CD4-positive, alpha-beta T cell treated with Interleukin-21 for 1 hour (primary cell): ENCODE results near the gene MGAT5B.

Experiments
- DNase-seq: peaks from one replicate; pipeline ENCODE4 v3.0.0-alpha.2; 2020

MGAT5B gene

GRCh38 chr17:76909971-76910760, 42.0 kb downstream of the MGAT5B start:
- peak; percentile 21 for DNase-seq

- no peak for DNase-seq
Observed at GRCh38 chr17:76911299-76912017, 43.3 kb downstream of the MGAT5B start.

DNA sequence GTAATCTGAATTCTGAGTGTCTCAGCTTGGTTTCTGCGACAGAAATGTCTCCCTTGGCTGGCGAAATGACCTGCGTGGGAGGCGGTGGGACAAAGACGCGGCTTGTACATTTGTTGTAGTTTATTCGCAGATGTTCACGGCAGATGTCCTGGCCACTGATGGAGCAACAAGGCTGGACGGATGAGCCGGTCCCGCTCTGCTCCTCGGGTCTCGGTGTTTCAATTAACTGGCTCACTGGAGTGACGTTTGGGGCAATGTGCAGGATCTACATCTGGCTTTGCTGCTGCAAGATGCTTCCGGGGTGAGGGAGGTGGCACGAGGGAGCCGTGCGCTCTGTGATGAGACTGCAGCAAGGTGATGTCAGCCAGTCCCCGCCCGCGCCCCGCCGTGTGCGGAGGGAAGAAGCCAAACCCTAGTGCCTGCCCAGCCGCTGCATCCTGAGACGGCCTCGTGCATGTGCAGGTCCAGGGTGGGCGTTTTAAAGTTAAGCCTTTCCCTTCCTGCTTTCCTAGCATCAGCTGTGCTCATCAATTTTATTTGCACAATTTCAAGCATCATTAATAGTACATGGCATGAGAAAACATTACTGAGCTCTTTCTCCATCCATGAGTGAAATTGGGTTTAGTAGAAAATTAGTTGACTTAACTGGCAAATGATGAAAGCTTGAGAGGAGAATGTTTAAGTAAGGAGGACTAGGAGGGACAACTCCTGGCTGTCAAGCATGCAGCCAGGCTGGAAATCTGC, 44.4 kb downstream of the MGAT5B start:
- DNase-seq: no peak

- no peak for DNase-seq
Observed at GRCh38 chr17:76914937-76915336, 46.7 kb downstream of the MGAT5B start.

- no peak for DNase-seq
Observed at GRCh38 chr17:76915840-76916510, 47.8 kb downstream of the MGAT5B start.

DNA sequence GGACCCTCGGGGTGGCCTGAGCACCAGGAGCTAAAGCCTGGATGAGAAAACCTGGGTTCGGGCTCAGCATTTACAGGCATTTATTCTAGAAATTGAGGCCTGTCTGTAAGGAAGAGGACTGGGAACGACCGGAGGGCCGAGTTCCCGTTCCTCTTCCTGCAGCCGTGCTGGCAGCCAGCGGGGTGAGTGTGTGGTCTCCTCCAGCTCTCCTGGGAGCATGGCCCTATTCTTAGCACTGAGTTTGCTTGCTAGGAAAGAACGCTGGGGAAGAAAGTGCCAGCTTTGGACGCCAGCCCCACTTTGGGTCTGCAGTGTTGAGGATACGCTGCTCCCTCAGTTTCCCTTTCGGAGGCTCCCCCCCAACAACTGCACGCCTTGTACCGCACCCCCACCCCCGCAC, 49.6 kb downstream of the MGAT5B start:
- no peak for DNase-seq

DNA sequence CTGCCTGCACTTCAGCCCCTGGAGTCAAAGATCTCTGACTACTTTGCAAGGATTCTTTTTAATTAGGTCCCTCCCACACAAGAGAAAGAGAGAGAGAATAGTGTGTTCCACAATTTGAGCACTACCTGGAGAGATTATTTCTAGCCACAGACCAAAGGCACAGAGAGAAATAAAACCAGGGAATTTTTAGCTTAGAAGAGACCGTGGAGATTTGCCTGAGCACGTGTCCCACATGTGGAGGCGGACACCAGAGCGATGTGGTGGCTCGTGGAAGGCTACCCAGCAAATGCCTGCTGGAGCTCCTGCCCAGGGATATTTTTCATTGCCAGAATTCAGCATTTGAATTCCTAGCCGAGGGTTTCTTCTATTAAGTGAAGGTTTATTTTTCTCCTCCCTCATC, 50.6 kb downstream of the MGAT5B start:
- no peak for DNase-seq

- DNase-seq: no peak
Observed at GRCh38 chr17:76920364-76921139, 52.3 kb downstream of the MGAT5B start.

DNA sequence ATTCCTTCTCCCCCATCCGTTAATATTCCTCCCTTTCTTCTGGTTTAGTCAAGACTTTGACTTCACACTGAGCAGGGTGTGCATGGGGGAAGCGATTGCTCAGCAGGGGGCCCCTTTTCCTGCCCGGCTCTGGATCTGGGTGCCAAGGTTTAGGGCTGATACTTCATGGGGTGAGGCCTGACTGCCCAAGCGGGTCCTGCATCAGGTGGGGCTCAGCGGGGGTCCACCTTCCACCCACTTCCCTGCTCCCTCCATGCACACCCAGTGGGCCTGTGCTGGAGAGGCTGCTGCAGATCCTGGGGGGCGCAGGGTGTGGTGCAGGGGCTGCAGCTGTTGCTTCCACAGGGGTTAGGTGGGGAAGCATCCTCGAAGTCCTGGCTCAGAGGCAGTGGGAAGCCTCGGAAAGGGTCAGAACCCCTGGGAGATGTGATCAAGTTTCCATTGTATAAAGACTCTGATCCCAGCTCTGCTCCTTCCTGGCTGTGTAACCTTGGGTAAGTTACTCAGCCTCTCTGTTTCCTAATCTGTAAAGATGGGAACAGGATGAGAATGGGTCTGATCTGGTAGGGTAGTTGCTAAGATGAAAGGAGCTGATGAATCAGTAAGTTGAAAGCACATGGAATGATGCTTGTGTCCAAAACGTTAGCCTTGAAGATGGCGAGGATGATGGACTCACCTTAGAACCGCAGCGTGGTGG, 53.3 kb downstream of the MGAT5B start:
- DNase-seq: no peak

- no peak for DNase-seq
Observed at GRCh38 chr17:76922084-76922483, 53.9 kb downstream of the MGAT5B start.

- no peak for DNase-seq
Observed at GRCh38 chr17:76922967-76923366, 54.8 kb downstream of the MGAT5B start.

DNA sequence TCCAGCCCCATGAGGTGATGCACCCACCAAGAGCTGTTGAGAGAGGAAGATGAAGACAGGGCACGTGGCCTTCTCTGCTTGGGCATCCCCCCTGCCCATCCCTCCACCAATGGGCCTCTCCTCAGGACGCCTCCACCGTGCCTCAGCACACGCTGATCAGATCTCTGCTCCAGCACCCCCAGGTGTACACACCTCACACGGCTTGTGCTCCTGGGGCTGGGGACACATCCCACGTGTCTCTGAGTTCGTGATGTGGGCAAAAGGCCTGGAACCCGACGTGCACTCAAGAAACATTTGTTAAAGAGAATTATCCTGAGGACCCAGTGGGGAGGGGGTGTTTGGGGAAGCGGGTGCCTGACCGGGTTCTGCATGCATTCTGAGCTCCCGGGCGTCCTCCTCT, 55.3 kb downstream of the MGAT5B start:
- DNase-seq: no peak

DNA sequence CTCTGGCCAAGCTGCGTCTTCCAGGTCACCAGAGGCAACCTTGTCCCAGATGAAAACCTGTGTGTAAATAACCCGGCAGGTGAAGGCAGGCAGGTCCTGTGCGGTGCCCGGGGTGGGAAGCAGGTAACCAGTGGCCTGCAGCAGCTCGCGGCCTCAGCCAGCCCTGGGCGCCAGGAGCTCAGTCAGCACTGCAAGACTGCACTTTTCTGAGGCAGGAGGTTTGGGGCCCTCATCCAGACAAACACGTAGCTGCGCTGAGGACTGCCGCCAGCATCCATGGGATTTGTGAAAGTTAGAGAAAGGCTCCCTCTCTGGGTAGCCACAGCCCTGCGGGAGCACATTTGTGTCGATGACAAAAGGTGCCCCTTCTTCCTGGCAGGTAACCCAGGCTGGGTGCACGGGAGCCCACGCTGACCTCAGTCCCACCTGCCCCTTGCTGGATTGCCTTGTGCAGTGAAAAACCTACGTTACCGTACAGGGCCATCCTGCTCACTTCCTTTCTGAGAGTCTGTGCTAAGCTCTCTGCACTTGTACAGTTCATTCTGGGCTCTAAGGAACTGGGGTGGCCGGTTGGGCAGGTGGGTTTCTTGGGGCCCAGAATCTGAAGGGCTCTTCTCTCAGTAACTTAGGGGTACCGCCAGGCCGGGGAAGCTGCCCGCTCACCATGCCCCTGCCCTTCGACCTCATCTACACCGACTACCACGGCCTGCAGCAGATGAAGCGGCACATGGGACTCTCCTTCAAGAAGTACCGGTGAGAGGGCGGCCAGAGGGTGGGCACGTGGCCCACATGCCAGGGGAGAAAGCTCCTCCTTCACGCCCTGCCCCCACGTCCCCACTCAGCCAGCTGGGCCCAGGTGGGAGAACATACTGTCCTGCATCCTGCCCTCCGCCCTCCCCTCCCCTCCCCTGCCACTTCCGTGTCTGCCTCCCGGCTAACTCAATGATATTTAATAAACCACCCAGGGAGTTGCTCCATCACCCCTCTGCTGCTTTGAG, 56.4 kb downstream of the MGAT5B start:
- no peak for DNase-seq

GRCh38 chr17:76925441-76925891, 57.3 kb downstream of the MGAT5B start:
- no peak for DNase-seq

DNA sequence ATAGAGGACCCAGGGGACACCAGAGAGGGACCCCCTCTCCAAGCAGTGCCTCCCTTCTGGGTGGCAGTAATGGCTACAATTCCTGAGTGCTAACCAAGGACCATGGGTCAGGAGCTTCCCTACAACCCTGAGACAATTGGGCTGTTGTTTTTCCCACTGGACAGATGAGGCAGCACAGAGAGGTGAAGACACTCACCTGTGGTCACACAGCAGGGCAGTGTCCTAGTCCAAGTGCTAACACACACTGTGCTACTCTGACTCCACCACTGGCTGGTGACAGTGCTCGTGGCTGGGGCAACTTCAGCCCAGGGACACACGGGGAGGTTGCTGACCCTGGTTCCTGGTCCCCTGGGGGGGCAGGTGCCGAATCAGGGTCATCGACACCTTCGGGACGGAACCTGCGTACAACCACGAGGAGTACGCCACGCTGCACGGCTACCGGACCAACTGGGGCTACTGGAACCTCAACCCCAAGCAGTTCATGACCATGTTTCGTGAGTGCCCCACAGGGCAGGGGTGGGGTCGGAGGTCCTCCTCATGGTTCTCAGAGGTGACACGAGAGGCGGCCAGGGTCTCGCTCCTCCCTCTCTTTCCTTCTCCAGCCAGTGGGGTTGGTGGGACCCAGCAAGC, 58.1 kb downstream of the MGAT5B start:
- no peak for DNase-seq

DNA sequence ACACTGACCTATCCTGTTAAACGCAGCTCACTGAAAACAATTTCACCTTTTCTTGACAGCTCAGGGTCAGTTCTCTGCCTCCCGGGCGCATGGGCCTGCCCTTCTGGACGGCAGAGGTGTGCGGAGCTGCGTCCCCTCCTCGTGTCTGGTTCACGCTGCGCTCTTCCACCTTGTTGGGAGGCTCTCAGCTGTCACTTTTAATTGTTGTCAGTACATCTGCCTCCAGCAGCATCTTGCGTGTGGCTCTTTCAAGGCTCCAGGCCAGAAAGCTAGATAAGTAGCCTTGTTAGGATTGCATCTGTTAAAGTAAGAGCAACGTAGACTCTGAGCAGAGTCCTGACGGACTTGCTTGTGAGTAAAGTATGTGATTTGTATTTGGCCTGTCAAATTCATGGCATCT, 59.4 kb downstream of the MGAT5B start:
- no peak for DNase-seq

DNA sequence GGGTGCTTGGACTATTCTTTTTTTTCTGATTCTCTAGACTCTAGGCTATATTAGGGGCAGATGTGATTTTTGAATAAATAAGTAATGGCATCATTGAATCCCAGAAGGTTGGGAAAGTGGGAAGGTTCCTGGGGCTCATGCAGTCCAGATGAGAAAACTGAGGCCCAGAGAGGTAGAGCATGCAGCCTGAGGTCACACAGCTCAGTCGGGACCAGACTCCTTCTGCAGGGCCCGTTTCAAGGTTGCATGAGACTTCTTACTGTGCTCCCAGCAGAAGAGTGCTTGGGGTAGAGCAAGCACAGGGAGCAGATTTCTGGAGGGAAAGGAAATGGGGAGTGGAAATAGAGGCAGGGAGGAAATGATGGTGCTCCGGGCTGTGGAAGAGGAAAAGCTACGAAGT, 59.8 kb downstream of the MGAT5B start:
- no peak for DNase-seq

DNA sequence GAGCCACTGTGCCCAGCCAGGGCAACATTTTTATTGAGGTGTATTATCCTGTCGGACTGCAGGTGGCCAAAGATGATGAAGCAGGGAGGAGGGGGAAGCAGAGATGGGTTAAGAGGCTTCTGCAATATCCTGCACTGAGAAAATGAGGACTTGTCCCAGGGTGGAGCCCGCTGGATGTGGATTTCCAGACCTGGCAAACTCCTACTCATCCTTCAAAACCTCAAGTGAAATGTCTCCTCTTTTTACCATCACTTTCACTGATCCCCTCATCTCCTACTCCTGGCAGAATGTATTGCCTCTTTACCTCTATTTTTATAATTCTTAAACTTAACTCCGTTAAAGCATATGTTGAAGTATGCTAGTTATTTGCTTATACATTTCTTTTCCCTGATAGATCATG, 60.9 kb downstream of the MGAT5B start:
- no peak for DNase-seq

DNA sequence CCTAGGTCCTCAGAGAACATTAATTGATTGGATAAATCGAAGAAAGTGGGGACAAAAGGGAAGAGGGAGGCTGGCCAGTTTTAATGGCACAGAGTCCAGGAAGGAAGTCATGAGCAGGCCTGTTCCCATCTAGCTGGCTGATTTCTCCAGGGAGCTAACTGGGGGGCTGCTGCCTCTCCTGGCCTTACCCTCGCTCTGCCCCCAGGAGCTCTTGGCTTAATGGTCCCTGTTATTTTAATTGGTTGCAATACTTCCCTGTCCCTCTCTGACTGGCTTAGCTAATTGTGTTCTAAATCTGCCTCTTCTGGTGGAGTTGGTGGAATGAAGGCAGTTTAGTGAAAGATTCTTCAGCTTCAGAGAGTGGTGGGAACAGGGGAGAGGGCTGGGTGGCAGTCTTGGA, 61.4 kb downstream of the MGAT5B start:
- no peak for DNase-seq

DNA sequence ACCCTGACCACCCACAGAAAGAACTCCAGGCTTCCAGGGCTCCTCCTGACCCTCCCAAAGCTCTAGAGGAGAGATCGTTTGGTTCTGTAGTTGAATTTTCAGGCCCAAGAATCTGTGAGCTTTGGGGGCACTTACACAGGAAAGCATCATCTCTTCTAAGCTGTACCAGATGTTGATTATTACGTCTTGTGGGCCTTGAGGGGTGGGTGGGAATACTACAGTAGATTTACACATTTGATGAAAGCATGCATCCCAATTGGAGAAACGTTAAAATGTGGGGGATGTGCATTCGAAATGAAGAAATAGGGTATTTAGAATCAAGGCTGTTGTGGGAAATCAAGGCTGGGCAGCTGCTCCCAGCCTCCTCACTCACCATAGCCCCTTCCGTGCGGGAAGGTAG, 61.9 kb downstream of the MGAT5B start:
- no peak for DNase-seq
